ENCODE results near the gene PON3.
A peak's percentile ranks its signal among the peaks of the same experiment; 100 is the strongest.

Gene PON3

GRCh38 chr7:95335093-95335492, 61.1 kb downstream of the PON3 start:
- Histone ChIP-seq H3K4me3 (ENCODE audit: low read length) (no peak overlapping the region), H3K9me3 (replicated peaks; ENCODE audit: low read length) (no peaks in the 10 kb centered on the region), H3K27me3 (ENCODE audit: control insufficient read depth, insufficient read depth, low read length) (no peaks in the 10 kb centered on the region), H3K36me3 (ENCODE audit: insufficient read depth, low read length) (no peaks in the 10 kb centered on the region), H3K4me1 (ENCODE audit: control insufficient read depth, insufficient read depth, low read length) (peaks cover 27% of the 10 kb centered on the region), H3K9ac (ENCODE audit: low read depth, low read length) (no peak overlapping the region), H3K4me2 (ENCODE audit: low read length) (peak overlapping the region; percentile 40)

- Histone ChIP-seq H3K9me3 (replicated peaks; ENCODE audit: low read length) (no peaks in the 10 kb centered on the region), H3K36me3 (ENCODE audit: insufficient read depth, low read length) (no peaks in the 10 kb centered on the region), H3K4me2 (ENCODE audit: low read length) (peak overlapping the region; percentile 40), H3K4me1 (ENCODE audit: control insufficient read depth, insufficient read depth, low read length) (peaks cover 29% of the 10 kb centered on the region), H3K27me3 (ENCODE audit: control insufficient read depth, insufficient read depth, low read length) (no peaks in the 10 kb centered on the region), H3K4me3 (ENCODE audit: low read length) (no peak overlapping the region), H3K9ac (ENCODE audit: low read depth, low read length) (peak overlapping the region; percentile 18)
Measured at GRCh38 chr7:95334447-95334846, 61.7 kb downstream of the PON3 start.

DNA sequence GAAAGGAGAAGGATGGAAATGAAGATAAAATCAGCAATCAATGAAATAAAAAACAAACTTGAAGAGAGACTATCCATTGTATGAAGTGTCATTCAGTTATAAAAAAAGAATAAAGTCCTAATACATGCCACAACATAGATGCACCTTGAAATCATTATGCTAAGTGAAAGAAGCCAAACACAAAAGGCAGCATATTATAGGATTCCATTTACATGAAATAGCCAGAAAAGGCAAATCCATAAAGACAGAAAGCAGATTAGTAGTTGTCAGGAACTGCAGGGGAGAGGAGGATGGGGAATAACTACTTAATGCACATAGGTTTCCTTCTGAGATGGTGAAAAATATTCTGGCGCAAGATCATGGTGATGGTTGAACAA, 65.2 kb downstream of the PON3 start:
- Histone ChIP-seq H3K4me3 (ENCODE audit: low read length) (peak overlapping the region; percentile 58), H3K36me3 (ENCODE audit: insufficient read depth, low read length) (no peaks in the 10 kb centered on the region), H3K9ac (ENCODE audit: low read depth, low read length) (peak overlapping the region; percentile 48), H3K9me3 (replicated peaks; ENCODE audit: low read length) (no peaks in the 10 kb centered on the region), H3K27me3 (ENCODE audit: control insufficient read depth, insufficient read depth, low read length) (no peaks in the 10 kb centered on the region), H3K4me2 (ENCODE audit: low read length) (peak overlapping the region; percentile 80), H3K4me1 (ENCODE audit: control insufficient read depth, insufficient read depth, low read length) (peaks cover 29% of the 10 kb centered on the region)

GRCh38 chr7:95330204-95330960, 65.8 kb downstream of the PON3 start:
- Histone ChIP-seq H3K9ac (ENCODE audit: low read depth, low read length) (peak overlapping the region; percentile 48), H3K9me3 (replicated peaks; ENCODE audit: low read length) (no peaks in the 10 kb centered on the region), H3K4me3 (ENCODE audit: low read length) (peak overlapping the region; percentile 58), H3K4me1 (ENCODE audit: control insufficient read depth, insufficient read depth, low read length) (peaks cover 23% of the 10 kb centered on the region), H3K4me2 (ENCODE audit: low read length) (peak overlapping the region; percentile 80), H3K36me3 (ENCODE audit: insufficient read depth, low read length) (no peaks in the 10 kb centered on the region), H3K27me3 (ENCODE audit: control insufficient read depth, insufficient read depth, low read length) (no peaks in the 10 kb centered on the region)

- no peaks in the 10 kb centered on the region for H3K9me3 ChIP-seq (replicated peaks; ENCODE audit: low read length)
- no peak overlapping the region for H3K4me3 ChIP-seq (ENCODE audit: low read length)
- H3K36me3 ChIP-seq (ENCODE audit: insufficient read depth, low read length): no peaks in the 10 kb centered on the region
- H3K4me1 ChIP-seq (ENCODE audit: control insufficient read depth, insufficient read depth, low read length): peaks cover 11% of the 10 kb centered on the region
- no peak overlapping the region for H3K9ac ChIP-seq (ENCODE audit: low read depth, low read length)
- H3K4me2 ChIP-seq (ENCODE audit: low read length): no peak overlapping the region
- no peaks in the 10 kb centered on the region for H3K27me3 ChIP-seq (ENCODE audit: control insufficient read depth, insufficient read depth, low read length)
Measured at GRCh38 chr7:95327356-95327755, 68.8 kb downstream of the PON3 start.

GRCh38 chr7:95324431-95324830, 71.7 kb downstream of the PON3 start, which contains the start of gene PON1:
Gene PON1 (minus strand): TSS chr7:95324532. CDS start chr7:95324475, 57 bp downstream.
- Histone ChIP-seq H3K4me2 (ENCODE audit: low read length) (no peak within 1 kb of the TSS), H3K9ac (ENCODE audit: low read depth, low read length) (no peak within 1 kb of the TSS), H3K36me3 (ENCODE audit: insufficient read depth, low read length) (no peaks in the 10 kb centered on the region), H3K27me3 (ENCODE audit: control insufficient read depth, insufficient read depth, low read length) (no peaks in the 10 kb centered on the region), H3K4me1 (ENCODE audit: control insufficient read depth, insufficient read depth, low read length) (no peaks in the 10 kb centered on the region), H3K9me3 (replicated peaks; ENCODE audit: low read length) (no peaks in the 10 kb centered on the region), H3K4me3 (ENCODE audit: low read length) (no peak within 1 kb of the TSS)

GRCh38 chr7:95323410-95324129, 72.6 kb downstream of the PON3 start:
- H3K4me1 ChIP-seq (ENCODE audit: control insufficient read depth, insufficient read depth, low read length): no peaks in the 10 kb centered on the region
- no peak overlapping the region for H3K9ac ChIP-seq (ENCODE audit: low read depth, low read length)
- H3K4me3 ChIP-seq (ENCODE audit: low read length): no peak overlapping the region
- H3K27me3 ChIP-seq (ENCODE audit: control insufficient read depth, insufficient read depth, low read length): no peaks in the 10 kb centered on the region
- H3K9me3 ChIP-seq (replicated peaks; ENCODE audit: low read length): no peaks in the 10 kb centered on the region
- H3K4me2 ChIP-seq (ENCODE audit: low read length): no peak overlapping the region
- H3K36me3 ChIP-seq (ENCODE audit: insufficient read depth, low read length): no peaks in the 10 kb centered on the region

GRCh38 chr7:95322854-95323253, 73.3 kb downstream of the PON3 start:
- no peaks in the 10 kb centered on the region for H3K4me1 ChIP-seq (ENCODE audit: control insufficient read depth, insufficient read depth, low read length)
- H3K4me3 ChIP-seq (ENCODE audit: low read length): no peak overlapping the region
- no peaks in the 10 kb centered on the region for H3K27me3 ChIP-seq (ENCODE audit: control insufficient read depth, insufficient read depth, low read length)
- H3K36me3 ChIP-seq (ENCODE audit: insufficient read depth, low read length): no peaks in the 10 kb centered on the region
- no peak overlapping the region for H3K9ac ChIP-seq (ENCODE audit: low read depth, low read length)
- H3K9me3 ChIP-seq (replicated peaks; ENCODE audit: low read length): no peaks in the 10 kb centered on the region
- no peak overlapping the region for H3K4me2 ChIP-seq (ENCODE audit: low read length)

DNA sequence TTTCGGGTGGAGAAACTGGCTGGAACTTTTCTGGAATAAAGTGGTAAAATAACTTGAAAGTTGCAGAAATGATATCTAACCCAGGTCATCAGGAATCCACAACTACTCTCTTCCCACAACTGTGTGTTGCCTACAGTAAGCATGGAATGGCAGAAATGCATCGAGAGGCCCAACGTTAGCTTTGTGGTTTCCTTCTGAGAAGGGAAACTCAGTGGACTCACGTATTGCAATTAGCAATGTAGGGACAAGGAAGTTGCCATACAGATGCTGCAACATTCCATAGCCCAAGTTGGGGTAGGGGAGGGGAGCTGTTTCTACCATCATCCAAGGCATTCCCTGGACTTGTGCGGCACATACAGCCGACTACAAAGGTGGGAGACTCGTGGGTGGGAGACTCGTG, 73.8 kb downstream of the PON3 start:
- H3K9me3 ChIP-seq (replicated peaks; ENCODE audit: low read length): no peaks in the 10 kb centered on the region
- H3K9ac ChIP-seq (ENCODE audit: low read depth, low read length): no peak overlapping the region
- no peaks in the 10 kb centered on the region for H3K4me1 ChIP-seq (ENCODE audit: control insufficient read depth, insufficient read depth, low read length)
- no peaks in the 10 kb centered on the region for H3K36me3 ChIP-seq (ENCODE audit: insufficient read depth, low read length)
- no peak overlapping the region for H3K4me3 ChIP-seq (ENCODE audit: low read length)
- H3K4me2 ChIP-seq (ENCODE audit: low read length): no peak overlapping the region
- H3K27me3 ChIP-seq (ENCODE audit: control insufficient read depth, insufficient read depth, low read length): no peaks in the 10 kb centered on the region

DNA sequence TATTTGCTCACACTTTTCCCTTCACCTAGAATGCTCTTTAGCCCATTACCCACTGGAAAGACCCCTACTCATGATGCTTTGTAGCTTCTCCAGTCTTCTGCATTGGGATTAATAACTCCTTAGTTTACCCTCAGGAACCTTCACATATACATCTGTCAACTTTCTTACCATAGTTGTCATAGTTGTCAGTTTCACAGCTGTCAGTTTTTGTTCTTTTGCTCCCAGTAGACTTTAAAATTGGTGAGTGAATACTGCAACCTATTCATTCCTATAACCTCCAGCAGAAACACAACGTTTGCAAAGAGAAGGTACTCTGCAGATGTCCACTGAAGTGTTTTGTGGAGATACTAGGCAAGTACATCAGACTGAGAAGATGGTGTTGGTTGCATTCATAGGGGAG, 74.5 kb downstream of the PON3 start:
- no peak overlapping the region for H3K9ac ChIP-seq (ENCODE audit: low read depth, low read length)
- no peaks in the 10 kb centered on the region for H3K36me3 ChIP-seq (ENCODE audit: insufficient read depth, low read length)
- H3K4me2 ChIP-seq (ENCODE audit: low read length): no peak overlapping the region
- no peaks in the 10 kb centered on the region for H3K27me3 ChIP-seq (ENCODE audit: control insufficient read depth, insufficient read depth, low read length)
- H3K9me3 ChIP-seq (replicated peaks; ENCODE audit: low read length): no peaks in the 10 kb centered on the region
- H3K4me1 ChIP-seq (ENCODE audit: control insufficient read depth, insufficient read depth, low read length): no peaks in the 10 kb centered on the region
- H3K4me3 ChIP-seq (ENCODE audit: low read length): no peak overlapping the region

GRCh38 chr7:95320651-95321050, 75.5 kb downstream of the PON3 start:
- Histone ChIP-seq H3K4me1 (ENCODE audit: control insufficient read depth, insufficient read depth, low read length) (no peaks in the 10 kb centered on the region), H3K4me3 (ENCODE audit: low read length) (no peak overlapping the region), H3K9ac (ENCODE audit: low read depth, low read length) (no peak overlapping the region), H3K9me3 (replicated peaks; ENCODE audit: low read length) (no peaks in the 10 kb centered on the region), H3K27me3 (ENCODE audit: control insufficient read depth, insufficient read depth, low read length) (no peaks in the 10 kb centered on the region), H3K36me3 (ENCODE audit: insufficient read depth, low read length) (no peaks in the 10 kb centered on the region), H3K4me2 (ENCODE audit: low read length) (no peak overlapping the region)

DNA sequence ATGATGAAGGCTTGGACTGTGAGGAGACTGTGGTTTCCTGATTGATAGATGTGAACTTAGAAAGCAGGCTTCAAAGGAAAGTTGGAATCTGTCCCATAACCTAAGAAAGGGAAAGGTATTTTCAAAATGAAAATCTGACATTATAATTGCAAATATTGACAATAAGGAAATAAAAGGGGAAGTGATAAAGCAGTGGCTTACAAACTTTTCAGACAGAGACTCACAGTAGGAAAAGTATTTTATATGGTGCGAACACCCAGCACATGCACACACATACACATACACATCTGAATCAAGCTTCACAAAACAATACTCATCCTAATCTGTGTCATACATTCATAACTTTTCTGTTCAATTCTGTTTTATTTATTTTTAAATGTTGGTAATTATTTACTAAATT, 76.6 kb downstream of the PON3 start:
- no peaks in the 10 kb centered on the region for H3K27me3 ChIP-seq (ENCODE audit: control insufficient read depth, insufficient read depth, low read length)

More for the DNA sequence above, 76.6 kb downstream of the PON3 start:
- Histone ChIP-seq H3K4me2 (ENCODE audit: low read length) (no peak overlapping the region), H3K9ac (ENCODE audit: low read depth, low read length) (no peak overlapping the region), H3K36me3 (ENCODE audit: insufficient read depth, low read length) (no peaks in the 10 kb centered on the region), H3K9me3 (replicated peaks; ENCODE audit: low read length) (no peaks in the 10 kb centered on the region), H3K4me3 (ENCODE audit: low read length) (no peak overlapping the region), H3K4me1 (ENCODE audit: control insufficient read depth, insufficient read depth, low read length) (no peaks in the 10 kb centered on the region)

Data from skeletal muscle satellite cell (primary cell).